Measurements from ENCODE around the gene RYR2.

Gene RYR2

GRCh38 chr1:237749122-237749521 is 707.1 kb downstream of the RYR2 start:
- TF ChIP-seq CTCF (conservative IDR thresholded peaks at IDR 0.05; ENCODE audit: low read depth): no peak
- no peak for DNase-seq (ENCODE audit: low spot score)
- ChIA-PET POLR2A (ENCODE audit: low non-redundant PET) (no interaction called here), CTCF (no interaction called here)
- H3K27ac ChIP-seq: no peak overlapping the region

DNA sequence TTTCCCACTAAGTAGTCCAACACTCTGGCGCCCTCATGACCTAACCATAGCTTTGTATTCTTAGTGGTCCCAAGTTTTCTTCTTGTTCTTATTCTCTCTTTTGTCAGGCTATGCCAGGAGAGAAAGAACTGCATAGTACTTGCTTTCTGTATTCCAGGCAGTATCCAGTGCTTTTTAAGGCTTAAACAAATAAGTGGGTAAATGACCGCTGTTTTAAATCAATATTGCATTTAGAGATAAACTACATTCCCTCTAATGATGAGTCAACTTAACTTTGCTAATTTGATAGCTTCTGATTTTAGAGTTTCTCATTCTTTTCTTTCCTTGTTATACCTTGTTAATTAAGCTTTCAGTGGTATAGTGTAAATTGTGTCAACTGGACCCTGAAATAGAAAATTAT is 709.1 kb downstream of the RYR2 start:
- DNase-seq (ENCODE audit: low spot score): no peak
- ChIA-PET POLR2A (ENCODE audit: low non-redundant PET) (no interaction called here), CTCF (interaction anchor here (0.6 kb wide), 1 partner anchor 9 kb away, joined by 3 read pairs; no protein-coding TSS in a partner anchor)
- no peak for TF ChIP-seq CTCF (conservative IDR thresholded peaks at IDR 0.05; ENCODE audit: low read depth)
- no peak overlapping the region for H3K27ac ChIP-seq

GRCh38 chr1:237754627-237755026 is 712.6 kb downstream of the RYR2 start:
- no peak for DNase-seq (ENCODE audit: low spot score)
- ChIA-PET CTCF (interaction anchor here (0.6 kb wide), 1 partner anchor 12 kb away, joined by 4 read pairs; no protein-coding TSS in a partner anchor), POLR2A (ENCODE audit: low non-redundant PET) (no interaction called here)
- no peak overlapping the region for H3K27ac ChIP-seq
- TF ChIP-seq CTCF (conservative IDR thresholded peaks at IDR 0.05; ENCODE audit: low read depth): no peak

DNA sequence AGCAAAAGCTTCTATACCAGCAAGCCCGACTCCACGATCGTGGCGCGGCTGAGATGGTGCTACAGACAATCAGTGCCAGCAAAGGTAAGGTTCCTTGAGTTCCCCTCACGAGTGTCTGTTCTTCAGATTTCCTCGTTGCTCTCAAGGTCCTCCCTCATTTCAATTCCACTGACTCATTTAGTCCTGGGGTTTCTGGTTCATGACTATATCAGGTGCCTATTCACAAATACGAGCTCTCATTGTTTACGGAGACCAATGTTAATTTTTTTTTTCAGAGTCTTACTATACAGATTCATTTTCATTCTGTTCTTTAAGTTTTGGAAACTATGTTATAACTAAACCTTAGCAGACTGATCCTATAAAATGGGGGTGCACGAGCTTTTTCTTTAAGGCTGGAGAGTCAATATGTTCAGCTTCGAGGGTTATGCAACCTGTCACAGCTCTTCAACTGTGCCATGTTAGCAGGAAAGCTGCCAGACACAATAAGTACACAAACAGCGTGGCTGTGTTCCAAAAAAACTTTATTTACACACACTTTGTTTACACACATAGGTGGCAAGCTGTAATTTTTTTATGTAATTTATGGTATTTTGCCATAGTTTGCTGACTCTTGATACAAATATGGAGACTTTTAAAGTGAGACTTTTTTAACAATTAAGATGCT is 714.5 kb downstream of the RYR2 start:
- H3K27ac ChIP-seq: no peak overlapping the region
- CTCF ChIA-PET: no interaction called here
- no peak for DNase-seq (ENCODE audit: low spot score)
- POLR2A ChIA-PET (ENCODE audit: low non-redundant PET): no interaction called here
- TF ChIP-seq CTCF (conservative IDR thresholded peaks at IDR 0.05; ENCODE audit: low read depth): no peak

- POLR2A ChIA-PET (ENCODE audit: low non-redundant PET): no interaction called here
- DNase-seq (ENCODE audit: low spot score): peak; percentile 78
These were observed 717.4 kb downstream of the RYR2 start for GRCh38 chr1:237759377-237759776.

GRCh38 chr1:237760951-237761350 is 719.0 kb downstream of the RYR2 start:
- no peak overlapping the region for H3K27ac ChIP-seq
- DNase-seq (ENCODE audit: low spot score): peak; percentile 54
- ChIA-PET CTCF (interaction anchor here (0.7 kb wide), 1 partner anchor 10 kb away, joined by 3 read pairs; no protein-coding TSS in a partner anchor), POLR2A (ENCODE audit: low non-redundant PET) (no interaction called here)
- no peak for TF ChIP-seq CTCF (conservative IDR thresholded peaks at IDR 0.05; ENCODE audit: low read depth)

More at GRCh38 chr1:237759377-237759776, 717.4 kb downstream of the RYR2 start:
- CTCF ChIA-PET: no interaction called here
- H3K27ac ChIP-seq: peak overlapping the region; percentile 50
- no peak for TF ChIP-seq CTCF (conservative IDR thresholded peaks at IDR 0.05; ENCODE audit: low read depth)
